RWPE2 (cell line): ENCODE measurements around the gene ADAM10.

ENCODE experiments used
- ATAC-seq: fragments of 200-7000 bp; cut with Tn5 transposase; 3 replicates; pipeline ENCODE4 v1.9.1; 2021; ENCODE audit warnings: low read depth
- DNase-seq: peaks from one replicate; pipeline ENCODE4 v3.0.0-alpha.2; 2020; ENCODE audit warnings: low spot score
- H3K27ac ChIP-seq: fragments of 450-650 bp; 2 replicates; pipeline ENCODE4 v1.5.1; 2017; ENCODE audit warnings: mild to moderate bottlenecking; ENCODE audit not compliant: poor library complexity, severe bottlenecking
- H3K27me3 ChIP-seq: fragments of 250-450 bp; sonication (Bioruptor Pico); 2 replicates; pipeline ENCODE4 v1.5.1; 2021; ENCODE audit warnings: mild to moderate bottlenecking, moderate library complexity; ENCODE audit not compliant: insufficient read depth, poor library complexity, severe bottlenecking
- H3K36me3 ChIP-seq: fragments of 250-450 bp; sonication (Bioruptor Pico); 2 replicates; pipeline ENCODE4 v1.5.1; 2020; ENCODE audit warnings: low read depth, mild to moderate bottlenecking, moderate library complexity
- H3K4me1 ChIP-seq: fragments of 250-450 bp; sonication (Bioruptor Pico); 2 replicates; pipeline ENCODE4 v1.5.1; 2021; ENCODE audit warnings: mild to moderate bottlenecking, moderate library complexity; ENCODE audit not compliant: insufficient read depth, poor library complexity, severe bottlenecking
- H3K4me3 ChIP-seq: fragments of 250-450 bp; sonication (Bioruptor Pico); 2 replicates; pipeline ENCODE4 v1.5.1; 2021; ENCODE audit warnings: mild to moderate bottlenecking, moderate library complexity; ENCODE audit not compliant: severe bottlenecking
- H3K9me3 ChIP-seq: fragments of 250-450 bp; sonication (Bioruptor Pico); 2 replicates; pipeline ENCODE4 v1.5.1; 2021; ENCODE audit warnings: mild to moderate bottlenecking, moderate library complexity; ENCODE audit not compliant: severe bottlenecking
- CTCF ChIP-seq: fragments of 450-650 bp; IDR thresholded peaks from one replicate; pipeline ENCODE4 v1.5.1; 2017; ENCODE audit warnings: mild to moderate bottlenecking, moderate library complexity; ENCODE audit not compliant: poor library complexity, severe bottlenecking

Gene ADAM10

GRCh38 chr15:58715266-58715917 lies 34.1 kb downstream of the ADAM10 start:
- DNase-seq (no peak), ATAC-seq (no peak)
- TF ChIP-seq CTCF = no peak
- Histone ChIP-seq H3K4me3 (no peak overlapping the region), H3K36me3 (peaks cover 49% of the 10 kb centered on the region), H3K9me3 (no peaks in the 10 kb centered on the region), H3K27me3 (no peaks in the 10 kb centered on the region), H3K27ac (no peak overlapping the region), H3K4me1 (peaks cover 7% of the 10 kb centered on the region)

GRCh38 chr15:58710701-58711100 lies 38.8 kb downstream of the ADAM10 start:
- no peak for TF ChIP-seq CTCF
- H3K9me3 ChIP-seq = no peaks in the 10 kb centered on the region
- no peak overlapping the region for H3K4me3 ChIP-seq
- no peaks in the 10 kb centered on the region for H3K27me3 ChIP-seq
- ATAC-seq = 0 out of 3 replicates have a peak, but pooled peaks have one; percentile 50
- no peak overlapping the region for H3K27ac ChIP-seq
- peaks cover 9% of the 10 kb centered on the region for H3K4me1 ChIP-seq
- peaks cover 38% of the 10 kb centered on the region for H3K36me3 ChIP-seq
- no peak for DNase-seq

GRCh38 chr15:58707397-58707796 lies 42.1 kb downstream of the ADAM10 start:
- Histone ChIP-seq H3K27ac (no peak overlapping the region), H3K9me3 (no peaks in the 10 kb centered on the region), H3K4me3 (no peak overlapping the region), H3K27me3 (no peaks in the 10 kb centered on the region), H3K36me3 (peaks cover 30% of the 10 kb centered on the region; the same call in 1 of the 2 replicates), H3K4me1 (peaks cover 9% of the 10 kb centered on the region)
- ATAC-seq (no peak), DNase-seq (no peak)
- TF ChIP-seq CTCF = no peak

- no peak overlapping the region for H3K27ac ChIP-seq
- no peak overlapping the region for H3K4me3 ChIP-seq
- DNase-seq (no peak), ATAC-seq (no peak)
- H3K4me1 ChIP-seq = no peaks in the 10 kb centered on the region
- no peak for TF ChIP-seq CTCF
- peaks cover 30% of the 10 kb centered on the region for H3K36me3 ChIP-seq
- no peaks in the 10 kb centered on the region for H3K27me3 ChIP-seq
- no peaks in the 10 kb centered on the region for H3K9me3 ChIP-seq
Observed at GRCh38 chr15:58705105-58705504, 44.4 kb downstream of the ADAM10 start.

DNA sequence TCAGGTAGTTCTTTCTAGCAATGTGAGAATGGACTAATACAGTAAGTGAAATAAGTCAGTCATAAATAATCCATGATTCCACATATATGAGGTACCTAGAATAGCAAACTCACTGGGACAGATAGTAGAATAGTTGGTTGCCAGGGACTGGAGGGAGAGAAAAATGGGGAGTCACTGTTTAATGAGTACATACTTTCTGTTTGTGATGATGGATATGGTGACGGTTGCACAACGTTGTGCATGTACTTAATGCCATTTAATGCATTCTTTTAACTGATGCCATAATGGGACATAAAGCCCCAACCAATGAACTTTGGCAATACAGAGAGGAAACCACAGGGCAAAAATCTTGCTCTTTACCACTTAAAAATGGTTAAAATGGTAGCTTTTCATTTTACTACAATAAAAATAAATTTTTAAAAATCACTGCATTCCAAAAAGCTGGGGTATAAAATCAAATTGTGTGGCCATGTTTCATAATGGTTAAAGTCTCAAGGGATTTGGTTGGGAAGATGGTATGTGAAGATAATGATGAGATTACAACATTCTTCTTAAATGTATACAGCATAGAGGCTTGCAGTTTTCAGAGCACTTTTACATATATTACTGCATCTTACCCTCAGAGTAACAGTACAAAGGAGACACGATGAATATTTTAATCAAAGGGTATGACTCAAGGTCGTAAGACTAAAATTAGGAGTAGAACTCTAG lies 45.2 kb downstream of the ADAM10 start:
- Histone ChIP-seq H3K36me3 (peaks cover 32% of the 10 kb centered on the region), H3K4me3 (no peak overlapping the region), H3K9me3 (peaks cover 6% of the 10 kb centered on the region), H3K4me1 (no peaks in the 10 kb centered on the region), H3K27ac (no peak overlapping the region), H3K27me3 (no peaks in the 10 kb centered on the region)
- DNase-seq (no peak), ATAC-seq (no peak)
- TF ChIP-seq CTCF = no peak
